Transverse colon (tissue), 4 donors: ENCODE data around the gene PHF14.

Experiments
- CTCF ChIP-seq, 5 experiments: fragments of 200-600 bp in 3 of 5; fragments of 450-650 bp in 2 of 5; sonication (generic) in 3 of 5; IDR thresholded peaks; 1 replicate in 2 of 5; 2 replicates in 3 of 5; pipeline ENCODE4 v1.5.1; 2016 to 2017; ENCODE audit warnings: antibody characterized with exemption in 5 of 5, inconsistent platforms in 3 of 5, mild to moderate bottlenecking in 2 of 5, moderate library complexity in 1 of 5
- POLR2A ChIP-seq: fragments of 450-650 bp; IDR thresholded peaks from one replicate; pipeline ENCODE4 v1.6.1; 2016; ENCODE audit warnings: antibody characterized with exemption, mild to moderate bottlenecking, moderate library complexity
- POLR2AphosphoS5 ChIP-seq, 3 donors: sonication (generic); formaldehyde crosslinking; IDR thresholded peaks; one replicate each; pipeline ENCODE4 v1.6.1; 2016; ENCODE audit warnings: antibody characterized with exemption in 3 of 3

- TF ChIP-seq CTCF (IDR thresholded peaks at IDR 0.05) (no peak), POLR2A (no peak), POLR2AphosphoS5 (IDR thresholded peaks at IDR 0.05) (no peak)
Measured at GRCh38 chr7:11212816-11213215, 239.1 kb downstream of the PHF14 start.
